LHCN-M2 (cell line): ENCODE measurements around the gene ADD2. TPM values are rescaled to one million over a fixed set of nuclear protein-coding genes. Genes with fewer than 3 reads are reported as not detected.
"Not testable (repeated sequence)": the region's sequence is repeated elsewhere in the genome, so short reads cannot be mapped to it uniquely, and the experiment has no call there.

ENCODE experiments used
- DNase-seq: peaks from one replicate; pipeline ENCODE4 v3.0.0-alpha.2; 2012; ENCODE audit warnings: low read depth
- total RNA-seq: library from RNA; depleted of rRNA; stranded (reverse); fragments of >200 nt; gene quantifications from 2 replicates; pipeline ENCODE4 v1.2.3, GENCODE V29; 2014

ADD2 gene
- total RNA-seq, 1 experiment from 2014 or later, result not detected

GRCh38 chr2:70643715-70644114, 124.3 kb downstream of the ADD2 start:
- no peak for DNase-seq

- no peak for DNase-seq
Measured at GRCh38 chr2:70641263-70641784, 126.7 kb downstream of the ADD2 start.

DNA sequence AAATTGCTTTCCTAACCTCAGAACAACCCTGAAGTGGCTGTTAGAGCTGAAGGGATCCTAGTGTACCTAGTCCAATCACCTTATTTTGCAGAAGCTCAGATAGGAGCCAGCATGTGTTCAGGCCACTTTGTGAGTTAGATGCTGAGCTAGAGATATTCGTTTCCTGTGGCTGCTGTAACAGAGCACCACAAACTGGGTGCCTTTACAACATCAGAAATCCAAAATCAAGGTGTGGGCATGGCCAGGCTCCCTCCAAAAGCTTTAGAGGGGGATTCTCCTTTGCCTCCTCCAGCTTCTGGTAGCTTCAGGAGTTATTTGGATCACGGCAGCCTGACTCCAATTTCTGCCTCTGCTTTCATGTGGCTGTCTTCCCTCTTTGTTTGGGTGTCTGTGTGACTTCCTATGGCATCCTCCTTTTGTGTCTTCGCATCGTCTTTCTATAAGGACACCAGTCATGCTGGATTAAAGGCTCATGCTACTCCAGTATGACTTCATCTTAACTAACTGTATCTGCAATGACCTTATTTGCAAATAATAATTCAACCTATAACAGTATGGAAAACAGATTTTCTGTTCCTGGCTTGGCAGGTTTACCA, 128.1 kb downstream of the ADD2 start:
- no peak for DNase-seq

DNA sequence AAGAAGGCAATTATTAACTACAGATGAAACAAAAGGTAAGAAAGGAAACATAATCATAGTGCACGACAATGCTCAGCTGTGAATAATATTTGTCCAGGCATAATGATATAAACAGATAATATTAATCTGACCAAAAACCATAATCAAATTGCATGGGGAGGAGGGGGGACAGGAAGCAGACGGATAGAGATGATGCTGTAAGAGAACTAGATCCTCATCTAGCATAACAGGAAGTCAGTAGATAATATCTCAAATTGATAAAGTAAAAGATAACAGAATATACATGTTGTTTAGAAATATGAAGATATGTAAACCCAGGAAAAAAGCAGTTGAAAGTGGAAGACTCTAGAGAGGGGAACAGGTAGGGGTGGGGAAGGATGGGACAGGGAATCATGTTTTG, 129.4 kb downstream of the ADD2 start:
- no peak for DNase-seq

DNA sequence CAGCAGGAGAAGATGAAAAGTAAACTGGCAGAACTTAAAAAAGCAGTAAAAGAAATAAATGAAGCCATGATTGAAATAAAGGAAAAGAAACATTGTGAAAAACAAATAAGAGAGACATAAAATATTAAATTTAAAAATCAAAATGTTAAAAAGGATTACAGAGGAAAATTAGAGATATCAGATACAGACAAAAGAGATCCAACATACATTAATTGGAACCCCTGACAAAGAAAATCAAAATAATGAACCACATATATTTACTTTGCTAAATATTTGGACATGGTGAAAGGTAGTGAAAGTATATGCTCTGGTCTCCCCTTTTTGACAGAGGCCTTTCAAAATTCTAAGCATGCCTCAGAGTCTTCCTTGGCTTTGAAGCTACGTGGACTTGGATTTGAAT, 134.5 kb downstream of the ADD2 start:
- no peak for DNase-seq

- DNase-seq, result no peak
Measured at GRCh38 chr2:70632966-70633365, 135.0 kb downstream of the ADD2 start.

- DNase-seq, result no peak
Measured at GRCh38 chr2:70632388-70632787, 135.6 kb downstream of the ADD2 start.

- no peak for DNase-seq
Measured at GRCh38 chr2:70630761-70631160, 137.2 kb downstream of the ADD2 start.

- peak; percentile 15 for DNase-seq
Measured at GRCh38 chr2:70627211-70627898, 140.6 kb downstream of the ADD2 start.

- DNase-seq, result no peak
Measured at GRCh38 chr2:70626254-70626990, 141.6 kb downstream of the ADD2 start.

DNA sequence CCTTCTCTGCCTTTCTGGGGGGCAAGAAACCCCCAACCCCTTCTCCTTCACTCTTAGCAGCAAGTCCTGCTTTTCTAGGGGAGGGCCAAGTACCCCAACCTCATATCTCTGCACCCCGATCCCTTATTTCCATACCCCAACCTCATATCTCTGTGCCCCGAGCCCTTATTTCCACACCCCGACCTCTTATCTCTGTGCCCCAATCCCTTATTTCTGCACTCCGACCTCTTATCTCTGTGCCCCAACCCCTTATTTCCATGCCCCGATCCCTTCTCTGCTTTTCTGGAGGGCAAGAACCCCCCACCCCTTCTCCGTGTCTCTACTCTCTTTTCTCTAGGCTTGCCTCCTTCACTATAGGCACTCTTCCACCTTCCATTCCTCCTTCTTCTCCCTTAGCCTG, 146.5 kb downstream of the ADD2 start:
- DNase-seq, result not testable (repeated sequence)

- DNase-seq, result no peak
Measured at GRCh38 chr2:70620020-70620419, 148.0 kb downstream of the ADD2 start.

GRCh38 chr2:70619167-70619566, 148.8 kb downstream of the ADD2 start:
- no peak for DNase-seq

GRCh38 chr2:70616168-70616694, 151.8 kb downstream of the ADD2 start:
- DNase-seq, result no peak

GRCh38 chr2:70615222-70615621, 152.8 kb downstream of the ADD2 start:
- DNase-seq, result no peak

DNA sequence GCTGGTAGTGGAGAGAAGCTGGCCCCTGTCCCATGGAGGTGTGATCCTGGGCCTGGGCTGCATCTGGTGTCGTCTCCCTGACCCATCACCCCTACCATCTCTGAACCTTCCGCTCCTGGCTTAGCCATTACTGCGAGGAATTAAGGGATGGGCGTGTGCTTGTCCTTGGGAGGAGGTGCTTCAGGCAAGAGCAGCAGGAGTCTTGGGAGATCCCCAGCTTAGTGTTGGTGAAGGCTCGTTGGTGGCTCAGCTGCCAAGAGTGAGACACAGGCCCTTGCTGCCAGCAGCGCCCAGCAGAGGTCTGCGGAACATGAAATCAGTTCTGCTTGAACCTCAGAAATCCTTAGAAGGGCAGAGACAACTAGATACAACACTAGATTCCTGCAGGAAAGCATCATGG, 154.5 kb downstream of the ADD2 start:
- no peak for DNase-seq

DNA sequence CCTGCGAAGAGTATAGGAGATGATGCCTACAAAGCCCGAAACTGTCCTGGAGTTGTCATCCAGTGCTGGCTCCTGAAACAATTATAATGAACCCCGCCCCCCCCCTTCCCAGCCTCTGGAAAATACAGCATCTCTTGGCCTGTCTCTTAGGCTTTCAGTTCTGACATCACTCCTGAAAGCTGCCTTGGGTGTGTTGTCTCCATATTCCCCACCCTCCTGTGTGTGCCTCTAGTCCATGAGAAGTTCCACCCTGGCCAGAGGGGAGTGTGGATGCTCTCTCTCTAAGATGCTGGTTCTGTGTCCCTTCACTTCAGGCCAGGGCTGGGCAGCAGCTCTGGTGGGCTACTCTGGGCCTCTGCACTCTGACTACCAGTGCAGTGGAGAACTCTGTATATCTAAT, 155.4 kb downstream of the ADD2 start:
- no peak for DNase-seq

GRCh38 chr2:70608373-70608772, 159.6 kb downstream of the ADD2 start:
- DNase-seq, result no peak

GRCh38 chr2:70607121-70607561, 160.9 kb downstream of the ADD2 start:
- DNase-seq, result peak; percentile 9
